Left ventricle myocardium inferior (tissue), 1 donor: ENCODE results near the gene DCDC1. TPM values are rescaled to one million over a fixed set of nuclear protein-coding genes. Genes with fewer than 3 reads are reported as not detected.

Source experiments
- DNase-seq: peaks from one replicate; pipeline ENCODE4 v3.0.0-alpha.2; 2020
- H3K27ac ChIP-seq: fragments of 200-600 bp; replicated peaks from 2 replicates; pipeline ENCODE4 v1.8.0; 2021
- H3K27me3 ChIP-seq: fragments of 200-600 bp; 2 replicates; pipeline ENCODE4 v1.8.0; 2021; ENCODE audit warnings: low read depth
- H3K36me3 ChIP-seq: fragments of 200-600 bp; 2 replicates; pipeline ENCODE4 v1.8.0; 2021
- H3K4me1 ChIP-seq: fragments of 200-600 bp; 2 replicates; pipeline ENCODE4 v1.8.0; 2021
- H3K4me3 ChIP-seq: fragments of 200-600 bp; 2 replicates; pipeline ENCODE4 v1.8.0; 2021; ENCODE audit warnings: mild to moderate bottlenecking, moderate library complexity
- H3K9me3 ChIP-seq: fragments of 200-600 bp; replicated peaks from 2 replicates; pipeline ENCODE4 v1.8.0; 2021
- intact Hi-C: fragments of 100-400 bp; cut with micrococcal nuclease; formaldehyde crosslinking; loops from one replicate; pipeline ENCODE4 v1.11.0; 2022
- total RNA-seq: library from RNA; stranded (reverse); fragmentation: NEBNext Ultra II Directional; extraction: Animal tissue kit (Norgen Biotek cat#: 25700); gene quantifications from one replicate; pipeline ENCODE4 v1.2.1, GENCODE V29; 2021
- TF ChIP-seq, protein P1 (sequence below): fragments of 200-600 bp; IDR thresholded peaks from 2 replicates; pipeline ENCODE4 v1.8.0; 2021; ENCODE audit warnings: antibody characterized with exemption, mild to moderate bottlenecking, borderline replicate concordance
- donor health status: DM: no; HTN: yes; CAD: no; lungs with severe emphysema.

DCDC1 gene
- total RNA-seq, 1 donor from 2014 or later, result not detected

DNA sequence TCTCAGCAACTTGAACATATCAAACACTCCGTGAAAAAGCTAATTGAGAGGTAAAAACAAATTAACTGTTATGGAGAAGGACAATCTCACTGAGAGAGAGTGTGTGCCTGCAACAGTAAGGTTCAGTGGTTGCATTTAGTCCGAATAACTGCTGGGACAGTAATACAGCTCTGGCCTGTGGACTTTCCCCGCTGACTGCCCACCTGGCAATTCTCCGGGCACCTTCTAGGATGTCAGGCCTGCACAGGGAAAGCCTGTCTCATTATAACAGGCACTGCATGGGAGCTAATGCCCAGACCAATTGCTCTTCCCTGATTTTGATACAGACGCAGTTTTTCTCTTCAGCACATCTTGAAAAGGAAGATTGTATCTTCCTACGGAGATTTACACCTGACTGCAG, 251.0 kb downstream of the DCDC1 start:
- Histone ChIP-seq H3K4me1 (no peaks in the 10 kb centered on the region), H3K36me3 (no peaks in the 10 kb centered on the region), H3K27me3 (no peaks in the 10 kb centered on the region), H3K9me3 (peaks cover 2% of the 10 kb centered on the region), H3K4me3 (no peak overlapping the region), H3K27ac (no peak overlapping the region)
- TF ChIP-seq, protein P1, sequence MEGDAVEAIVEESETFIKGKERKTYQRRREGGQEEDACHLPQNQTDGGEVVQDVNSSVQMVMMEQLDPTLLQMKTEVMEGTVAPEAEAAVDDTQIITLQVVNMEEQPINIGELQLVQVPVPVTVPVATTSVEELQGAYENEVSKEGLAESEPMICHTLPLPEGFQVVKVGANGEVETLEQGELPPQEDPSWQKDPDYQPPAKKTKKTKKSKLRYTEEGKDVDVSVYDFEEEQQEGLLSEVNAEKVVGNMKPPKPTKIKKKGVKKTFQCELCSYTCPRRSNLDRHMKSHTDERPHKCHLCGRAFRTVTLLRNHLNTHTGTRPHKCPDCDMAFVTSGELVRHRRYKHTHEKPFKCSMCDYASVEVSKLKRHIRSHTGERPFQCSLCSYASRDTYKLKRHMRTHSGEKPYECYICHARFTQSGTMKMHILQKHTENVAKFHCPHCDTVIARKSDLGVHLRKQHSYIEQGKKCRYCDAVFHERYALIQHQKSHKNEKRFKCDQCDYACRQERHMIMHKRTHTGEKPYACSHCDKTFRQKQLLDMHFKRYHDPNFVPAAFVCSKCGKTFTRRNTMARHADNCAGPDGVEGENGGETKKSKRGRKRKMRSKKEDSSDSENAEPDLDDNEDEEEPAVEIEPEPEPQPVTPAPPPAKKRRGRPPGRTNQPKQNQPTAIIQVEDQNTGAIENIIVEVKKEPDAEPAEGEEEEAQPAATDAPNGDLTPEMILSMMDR, result no peak
- DNase-seq, result no peak
- intact Hi-C loops, result no loop called here

DNA sequence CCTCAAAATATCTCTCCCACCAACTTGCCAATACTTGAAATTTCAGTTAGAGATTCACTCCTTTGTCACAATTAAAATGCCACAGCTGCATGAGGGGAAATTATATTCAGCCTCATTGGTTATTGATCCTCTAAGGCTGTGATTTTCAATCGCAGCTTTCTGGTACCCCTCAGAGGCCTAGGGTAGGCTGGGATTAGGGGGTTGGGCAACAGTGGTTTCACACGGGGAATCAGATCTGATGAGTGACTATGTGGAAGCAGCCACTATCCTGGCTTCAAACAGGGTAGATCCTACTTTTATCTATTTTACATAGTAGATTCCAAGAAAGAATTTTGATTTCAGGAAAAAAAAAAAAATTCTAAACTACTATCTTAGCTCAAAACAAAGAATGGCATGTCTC, 252.5 kb downstream of the DCDC1 start:
- no peak overlapping the region for H3K27ac ChIP-seq
- intact Hi-C loops, result no loop called here
- no peaks in the 10 kb centered on the region for H3K4me1 ChIP-seq
- H3K36me3 ChIP-seq, result no peaks in the 10 kb centered on the region
- TF ChIP-seq, protein P1, result no peak
- DNase-seq, result no peak
- H3K27me3 ChIP-seq, result no peaks in the 10 kb centered on the region
- no peak overlapping the region for H3K4me3 ChIP-seq
- H3K9me3 ChIP-seq, result no peaks in the 10 kb centered on the region

DNA sequence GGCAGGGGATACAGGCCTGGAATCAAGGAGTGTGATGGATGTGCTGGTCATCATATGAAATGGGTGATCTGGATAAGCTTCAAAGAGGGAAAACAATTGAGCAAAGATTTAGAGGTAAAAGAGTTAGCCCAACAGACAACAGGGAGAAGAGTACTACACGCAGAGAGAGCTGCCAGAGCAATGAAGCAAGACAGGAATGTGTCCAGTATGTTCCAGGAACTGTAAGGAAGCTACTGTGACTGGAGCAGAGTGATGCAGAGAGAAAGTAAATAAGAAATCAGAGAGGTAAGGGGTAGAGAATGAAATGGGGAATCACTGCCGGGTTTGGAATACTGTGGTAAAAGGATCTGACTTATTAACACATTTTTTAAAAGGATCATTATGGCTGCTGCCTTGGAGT, 255.1 kb downstream of the DCDC1 start:
- DNase-seq, result no peak
- intact Hi-C loops, result no loop called here
- Histone ChIP-seq H3K4me3 (no peak overlapping the region), H3K27ac (no peak overlapping the region), H3K27me3 (no peaks in the 10 kb centered on the region), H3K4me1 (no peaks in the 10 kb centered on the region), H3K9me3 (no peaks in the 10 kb centered on the region), H3K36me3 (no peaks in the 10 kb centered on the region)
- TF ChIP-seq, protein P1, result no peak

DNA sequence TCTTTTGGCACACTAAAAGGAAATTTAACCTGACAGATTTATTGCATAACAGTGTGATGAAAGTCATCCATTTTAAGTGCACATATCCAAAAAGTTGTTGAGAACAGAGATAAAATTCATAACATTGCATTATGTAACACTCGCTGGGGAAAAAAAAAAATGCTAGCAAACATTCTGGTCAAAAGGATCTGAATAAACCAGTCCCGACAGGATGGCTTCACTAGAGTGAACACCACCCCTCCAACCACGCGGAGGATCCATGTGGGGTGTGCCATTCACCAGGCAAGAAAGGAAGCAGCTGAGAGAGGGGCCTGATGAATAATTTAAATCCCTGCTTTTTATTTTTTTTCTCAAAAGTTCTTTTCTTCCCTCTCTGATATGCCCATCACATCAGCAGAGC, 258.7 kb downstream of the DCDC1 start:
- no peak overlapping the region for H3K27ac ChIP-seq
- H3K4me3 ChIP-seq, result no peak overlapping the region
- H3K36me3 ChIP-seq, result no peaks in the 10 kb centered on the region
- no peak for DNase-seq
- TF ChIP-seq, protein P1, result no peak
- no peaks in the 10 kb centered on the region for H3K9me3 ChIP-seq
- no peaks in the 10 kb centered on the region for H3K27me3 ChIP-seq
- intact Hi-C loops, result no loop called here
- H3K4me1 ChIP-seq, result no peaks in the 10 kb centered on the region

DNA sequence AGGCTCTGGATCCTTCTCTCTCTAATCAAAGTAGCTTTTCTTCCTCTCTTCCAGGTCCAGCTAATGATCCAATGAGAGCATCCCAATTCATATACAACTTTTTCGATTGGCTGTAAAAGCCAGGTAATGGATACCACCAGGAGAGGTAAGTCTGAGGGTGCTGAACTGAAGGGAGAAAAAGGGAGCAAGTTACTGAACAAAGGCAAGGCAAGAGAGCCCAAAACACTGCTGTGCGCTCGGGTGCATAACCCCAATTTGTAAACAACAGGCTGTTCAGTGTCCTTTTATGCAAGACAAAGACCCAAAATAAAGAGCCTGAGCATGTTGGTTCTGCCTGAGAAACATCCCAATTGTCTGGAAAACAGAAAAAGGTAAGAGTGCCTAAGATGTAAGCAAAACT, 260.1 kb downstream of the DCDC1 start:
- intact Hi-C loops, result no loop called here
- no peak for DNase-seq
- Histone ChIP-seq H3K4me3 (no peak overlapping the region), H3K27me3 (peaks cover 8% of the 10 kb centered on the region), H3K36me3 (no peaks in the 10 kb centered on the region), H3K27ac (no peak overlapping the region), H3K4me1 (no peaks in the 10 kb centered on the region), H3K9me3 (no peaks in the 10 kb centered on the region)
- TF ChIP-seq, protein P1, result no peak

DNA sequence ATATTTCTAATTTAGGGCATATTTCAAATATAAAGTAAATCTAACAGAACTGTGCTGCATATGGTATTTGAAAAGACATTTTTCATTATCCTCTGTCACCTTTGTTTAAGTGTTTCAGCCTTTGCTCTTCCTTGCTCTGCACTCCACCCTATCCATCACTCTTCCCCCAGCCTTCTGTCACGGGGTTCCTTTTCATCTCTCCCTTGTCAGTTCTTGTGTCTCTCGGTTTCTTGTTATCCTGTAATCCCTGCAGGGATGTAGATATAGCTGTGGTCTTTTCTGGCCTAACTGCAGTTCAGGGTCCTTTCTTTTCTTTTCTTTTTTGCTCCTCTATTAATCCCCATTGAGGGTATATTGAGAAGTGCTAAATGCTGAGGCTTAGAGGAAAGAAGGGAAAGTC, 261.9 kb downstream of the DCDC1 start:
- H3K9me3 ChIP-seq, result no peaks in the 10 kb centered on the region
- H3K4me1 ChIP-seq, result no peaks in the 10 kb centered on the region
- no peaks in the 10 kb centered on the region for H3K36me3 ChIP-seq
- H3K27ac ChIP-seq, result no peak overlapping the region
- no peak for DNase-seq
- H3K27me3 ChIP-seq, result peaks cover 8% of the 10 kb centered on the region
- TF ChIP-seq, protein P1, result no peak
- intact Hi-C loops, result no loop called here
- H3K4me3 ChIP-seq, result no peak overlapping the region
